ENCODE data around the gene DMRT3.

DMRT3 gene

DNA sequence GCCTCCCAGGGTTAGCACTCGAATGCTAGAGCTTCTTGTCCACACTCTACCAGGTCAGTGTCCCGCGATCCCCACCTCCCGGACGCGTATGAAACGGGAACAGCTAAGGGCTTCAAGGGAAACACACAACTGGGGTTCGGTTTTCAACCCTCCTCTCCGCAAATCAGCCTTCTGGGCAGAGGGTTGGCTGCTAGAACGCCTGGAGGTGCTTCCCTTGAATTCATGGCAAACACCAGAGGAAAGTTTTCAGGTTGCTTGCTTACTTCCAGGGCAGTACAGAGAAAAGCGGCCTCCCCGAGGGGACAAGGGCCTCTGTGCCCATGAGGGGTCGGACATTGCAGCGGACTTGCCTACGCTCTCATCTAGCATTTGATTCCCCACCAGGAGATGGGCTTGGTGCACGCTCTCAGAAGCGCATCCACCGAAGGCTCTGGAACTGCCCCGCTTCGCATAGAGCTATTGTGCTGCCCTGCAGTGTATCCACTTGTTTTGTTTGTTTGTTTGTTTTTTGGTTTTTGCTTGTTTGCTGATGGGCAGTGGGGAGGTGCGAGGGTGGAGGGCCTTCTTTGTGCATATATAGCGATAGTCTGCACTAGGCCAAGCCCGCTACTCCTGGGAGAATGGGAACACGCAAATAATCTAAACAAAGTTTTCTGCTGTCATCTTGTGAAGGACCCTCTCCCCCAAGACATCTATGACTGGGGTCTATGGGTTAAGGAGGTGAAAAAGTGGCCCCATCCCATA lies 1.3 kb upstream of the DMRT3 start:
- TF ChIP-seq, protein P1, sequence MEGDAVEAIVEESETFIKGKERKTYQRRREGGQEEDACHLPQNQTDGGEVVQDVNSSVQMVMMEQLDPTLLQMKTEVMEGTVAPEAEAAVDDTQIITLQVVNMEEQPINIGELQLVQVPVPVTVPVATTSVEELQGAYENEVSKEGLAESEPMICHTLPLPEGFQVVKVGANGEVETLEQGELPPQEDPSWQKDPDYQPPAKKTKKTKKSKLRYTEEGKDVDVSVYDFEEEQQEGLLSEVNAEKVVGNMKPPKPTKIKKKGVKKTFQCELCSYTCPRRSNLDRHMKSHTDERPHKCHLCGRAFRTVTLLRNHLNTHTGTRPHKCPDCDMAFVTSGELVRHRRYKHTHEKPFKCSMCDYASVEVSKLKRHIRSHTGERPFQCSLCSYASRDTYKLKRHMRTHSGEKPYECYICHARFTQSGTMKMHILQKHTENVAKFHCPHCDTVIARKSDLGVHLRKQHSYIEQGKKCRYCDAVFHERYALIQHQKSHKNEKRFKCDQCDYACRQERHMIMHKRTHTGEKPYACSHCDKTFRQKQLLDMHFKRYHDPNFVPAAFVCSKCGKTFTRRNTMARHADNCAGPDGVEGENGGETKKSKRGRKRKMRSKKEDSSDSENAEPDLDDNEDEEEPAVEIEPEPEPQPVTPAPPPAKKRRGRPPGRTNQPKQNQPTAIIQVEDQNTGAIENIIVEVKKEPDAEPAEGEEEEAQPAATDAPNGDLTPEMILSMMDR (conservative IDR thresholded peaks at IDR 0.05; ENCODE audit: low read depth, low read length), result no peak
- no peak overlapping the region for H3K4me3 ChIP-seq (ENCODE audit: low read length)
- no peak for DNase-seq (ENCODE audit: low read depth)

- H3K4me3 ChIP-seq (ENCODE audit: low read length), result no peak overlapping the region
- TF ChIP-seq, protein P1 (conservative IDR thresholded peaks at IDR 0.05; ENCODE audit: low read depth, low read length), result no peak
- no peak for DNase-seq (ENCODE audit: low read depth)
These were observed 656 bp upstream of the DMRT3 start for GRCh38 chr9:975740-976257.

- DNase-seq (ENCODE audit: low read depth), result no peak
- H3K4me3 ChIP-seq (ENCODE audit: low read length), result no peak overlapping the region
- TF ChIP-seq, protein P1 (conservative IDR thresholded peaks at IDR 0.05; ENCODE audit: low read depth, low read length), result no peak
These were observed 735 bp downstream of the DMRT3 start for GRCh38 chr9:976943-977837.

GRCh38 chr9:977838-978830 lies 1.7 kb downstream of the DMRT3 start:
- no peak for DNase-seq (ENCODE audit: low read depth)
- TF ChIP-seq, protein P1 (conservative IDR thresholded peaks at IDR 0.05; ENCODE audit: low read depth, low read length), result no peak
- H3K4me3 ChIP-seq (ENCODE audit: low read length), result no peak overlapping the region

DNA sequence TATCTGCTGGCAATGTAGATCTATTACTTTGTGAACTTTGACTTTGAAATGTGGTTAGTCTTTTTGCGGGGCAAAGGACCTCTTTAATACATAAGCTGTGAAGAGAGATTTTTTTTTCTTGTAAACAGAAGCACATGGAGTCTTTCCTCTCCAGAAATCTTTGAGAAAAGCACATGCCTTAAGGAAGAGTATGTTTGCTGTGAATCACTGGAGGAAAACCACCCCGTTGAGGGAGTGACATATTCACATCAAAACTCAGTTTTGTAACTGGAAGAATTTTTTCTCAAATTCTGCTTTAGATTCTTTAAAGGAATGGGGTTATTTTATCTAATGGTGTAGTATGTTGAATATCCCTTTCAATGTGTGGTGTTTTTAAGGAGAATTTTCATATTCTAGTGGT lies 3.5 kb downstream of the DMRT3 start:
- TF ChIP-seq, protein P1 (conservative IDR thresholded peaks at IDR 0.05; ENCODE audit: low read depth, low read length), result no peak
- H3K4me3 ChIP-seq (ENCODE audit: low read length), result no peak overlapping the region
- DNase-seq (ENCODE audit: low read depth), result no peak

GRCh38 chr9:980640-981039 lies 4.2 kb downstream of the DMRT3 start:
- TF ChIP-seq, protein P1 (conservative IDR thresholded peaks at IDR 0.05; ENCODE audit: low read depth, low read length), result no peak
- DNase-seq (ENCODE audit: low read depth), result no peak
- no peak overlapping the region for H3K4me3 ChIP-seq (ENCODE audit: low read length)

Data from retinal pigment epithelial cell (primary cell).